H1 (cell line): ENCODE data around the gene APMAP. TPM values are rescaled to one million over a fixed set of nuclear protein-coding genes. Genes with fewer than 3 reads are reported as not detected.

Source experiments
- CTCF ChIA-PET: fragments of 300-600 bp; sonication (Branson Sonifier 250); formaldehyde crosslinking; loops from one replicate; lab custom pipeline; 2021; ENCODE audit not compliant: partially characterized antibody; lab: Charles Lee
- POLR2A ChIA-PET: fragments of 300-600 bp; sonication (Branson Sonifier 250); formaldehyde crosslinking; loops from one replicate; lab custom pipeline; 2021; ENCODE audit warnings: inconsistent platforms; ENCODE audit not compliant: partially characterized antibody; lab: Charles Lee
- DNase-seq, 2 experiments: peaks; one replicate each; pipeline versions ENCODE4 v3.0.0 to v3.0.0-alpha.2; 2010 to 2022; ENCODE audit warnings: low spot score in 2 of 2, low read depth in 1 of 2, mixed read lengths in 1 of 2
- FAIRE-seq: peaks from 2 replicates; lab custom pipeline; 2011; peaks lifted over from hg19 to GRCh38; lab: Jason Lieb, UNC
- H2AFZ ChIP-seq: 2 replicates; pipeline ENCODE4 v1.8.1; 2012; ENCODE audit warnings: low read length, inconsistent platforms
- H2AK5ac ChIP-seq: 2 replicates; pipeline ENCODE4 v1.6.1; 2013; ENCODE audit warnings: low read depth, low read length
- H2BK120ac ChIP-seq: replicated peaks from 2 replicates; pipeline ENCODE3; 2013; ENCODE audit warnings: low read depth, low read length, inconsistent platforms
- H2BK12ac ChIP-seq: 2 replicates; pipeline ENCODE4 v1.6.1; 2013; ENCODE audit warnings: low read depth, low read length
- H2BK15ac ChIP-seq: 2 replicates; pipeline ENCODE4 v1.6.1; 2013; ENCODE audit warnings: low read length
- H2BK20ac ChIP-seq: 2 replicates; pipeline ENCODE4 v1.6.1; 2013; ENCODE audit warnings: low read length
- H2BK5ac ChIP-seq: 2 replicates; pipeline ENCODE4 v1.6.1; 2013; ENCODE audit warnings: low read depth, low read length
- H3K14ac ChIP-seq: 2 replicates; pipeline ENCODE4 v1.6.1; 2013; ENCODE audit warnings: inconsistent platforms; ENCODE audit not compliant: insufficient read length
- H3K18ac ChIP-seq: 2 replicates; pipeline ENCODE4 v1.6.1; 2013; ENCODE audit warnings: low read length; ENCODE audit errors: extremely low read depth
- H3K23ac ChIP-seq: 2 replicates; pipeline ENCODE4 v1.6.1; 2013; ENCODE audit warnings: inconsistent platforms; ENCODE audit not compliant: insufficient read length
- H3K23me2 ChIP-seq: 2 replicates; pipeline ENCODE4 v1.6.1; 2013; ENCODE audit warnings: low read depth, low read length
- H3K27ac ChIP-seq: 2 replicates; pipeline ENCODE4 v1.6.1; 2011; ENCODE audit warnings: low read depth, low read length, inconsistent platforms
- H3K27me3 ChIP-seq, 4 experiments: replicated peaks in 1 of 4; 1 replicate in 1 of 4; 2 replicates in 3 of 4; pipeline versions ENCODE4 v1.6.1 to v1.8.1; 2011 to 2013; ENCODE audit warnings: low read length in 3 of 4, mild to moderate bottlenecking in 3 of 4, inconsistent platforms in 2 of 4, mixed read lengths in 2 of 4, moderate library complexity in 1 of 4; ENCODE audit not compliant: control insufficient read depth in 3 of 4, insufficient read depth in 3 of 4; ENCODE audit errors: extremely low read depth in 1 of 4
- H3K36me3 ChIP-seq, 4 experiments: 2 replicates each; pipeline versions ENCODE4 v1.6.1 to v1.8.1; 2011 to 2013; ENCODE audit warnings: mild to moderate bottlenecking in 4 of 4, low read length in 3 of 4, moderate library complexity in 2 of 4, control low read depth in 1 of 4, inconsistent platforms in 1 of 4; ENCODE audit not compliant: insufficient read depth in 4 of 4, control insufficient read depth in 2 of 4
- H3K4ac ChIP-seq: replicated peaks from 2 replicates; pipeline ENCODE3; 2013; ENCODE audit warnings: low read length, low read depth, mixed read lengths, inconsistent platforms; ENCODE audit not compliant: insufficient read length
- H3K4me1 ChIP-seq, 4 experiments: replicated peaks in 1 of 4; 1 replicate in 1 of 4; 2 replicates in 3 of 4; pipeline versions ENCODE4 v1.6.1 to v1.8.1; 2011 to 2013; ENCODE audit warnings: low read length in 3 of 4, inconsistent platforms in 2 of 4, mixed read lengths in 1 of 4; ENCODE audit not compliant: insufficient read depth in 4 of 4, control insufficient read depth in 3 of 4
- H3K4me2 ChIP-seq, 2 experiments: 2 replicates each; pipeline versions ENCODE4 v1.6.1 to v1.8.1; 2011 to 2013; ENCODE audit warnings: low read depth in 2 of 2, low read length in 2 of 2, control low read depth in 1 of 2, inconsistent platforms in 1 of 2, mild to moderate bottlenecking in 1 of 2; ENCODE audit not compliant: insufficient read depth in 1 of 2
- H3K4me3 ChIP-seq, 4 experiments: fragments of 200-600, 300-600 bp in 1 of 4; sonication (generic), shearing (Covaris generic), sonication (Bioruptor Twin) in 1 of 4; 2 replicates each; pipeline versions ENCODE4 v1.5.1 to v1.8.1; 2011 to 2016; ENCODE audit warnings: low read length in 4 of 4, low read depth in 3 of 4, control low read depth in 2 of 4, inconsistent platforms in 2 of 4, mild to moderate bottlenecking in 2 of 4, mixed read lengths in 1 of 4, moderate library complexity in 1 of 4; ENCODE audit not compliant: insufficient read depth in 2 of 4; ENCODE audit errors: extremely low read depth in 1 of 4
- H3K56ac ChIP-seq: replicated peaks from 2 replicates; pipeline ENCODE3; 2013; ENCODE audit warnings: low read depth, mild to moderate bottlenecking, mixed read lengths, low read length, inconsistent platforms; ENCODE audit not compliant: insufficient read length
- H3K79me1 ChIP-seq: 2 replicates; pipeline ENCODE4 v1.6.1; 2013; ENCODE audit warnings: low read depth, low read length, control low read depth
- H3K79me2 ChIP-seq, 2 experiments: 2 replicates each; pipeline versions ENCODE4 v1.6.1 to v1.8.1; 2012 to 2013; ENCODE audit warnings: low read length in 2 of 2, mild to moderate bottlenecking in 2 of 2, inconsistent platforms in 1 of 2; ENCODE audit not compliant: insufficient read depth in 2 of 2, control insufficient read depth in 1 of 2
- H3K9ac ChIP-seq, 4 experiments: replicated peaks in 1 of 4; 1 replicate in 1 of 4; 2 replicates in 3 of 4; pipeline versions ENCODE4 v1.6.1 to v1.8.1; 2011 to 2013; ENCODE audit warnings: low read depth in 3 of 4, low read length in 3 of 4, control low read depth in 2 of 4, mild to moderate bottlenecking in 2 of 4, moderate library complexity in 2 of 4, inconsistent platforms in 1 of 4; ENCODE audit errors: extremely low read depth in 1 of 4
- H3K9me3 ChIP-seq, 2 experiments: 2 replicates each; pipeline versions ENCODE4 v1.6.1 to v1.8.1; 2012 to 2013; ENCODE audit warnings: mild to moderate bottlenecking in 2 of 2, moderate library complexity in 2 of 2, control low read depth in 1 of 2, inconsistent platforms in 1 of 2, low read depth in 1 of 2, low read length in 1 of 2, mixed read lengths in 1 of 2; ENCODE audit not compliant: insufficient read depth in 2 of 2
- H4K20me1 ChIP-seq, 2 experiments: replicated peaks in 1 of 2; 2 replicates each; pipeline versions ENCODE3 to v1.8.1; 2011 to 2013; ENCODE audit warnings: inconsistent platforms in 2 of 2, low read length in 2 of 2, mild to moderate bottlenecking in 1 of 2; ENCODE audit not compliant: insufficient read depth in 2 of 2, control insufficient read depth in 1 of 2
- H4K5ac ChIP-seq: 2 replicates; pipeline ENCODE4 v1.6.1; 2013; ENCODE audit warnings: low read length, low read depth, mixed read lengths, inconsistent platforms; ENCODE audit not compliant: insufficient read length
- H4K8ac ChIP-seq: 2 replicates; pipeline ENCODE4 v1.8.0; 2013; ENCODE audit warnings: mild to moderate bottlenecking, moderate library complexity, low read length, inconsistent platforms; ENCODE audit not compliant: insufficient read depth; ENCODE audit errors: extremely low read depth
- H4K91ac ChIP-seq: replicated peaks from 2 replicates; pipeline ENCODE3; 2013; ENCODE audit warnings: low read length, mixed read lengths, inconsistent platforms; ENCODE audit not compliant: insufficient read length
- CBX8 ChIP-seq: fragments of 300-800, 300-1000 bp; sonication (generic); IDR thresholded peaks from 2 replicates; pipeline ENCODE4 v1.7.1; 2016; ENCODE audit warnings: low read depth, low read length, borderline replicate concordance
- PHF8 ChIP-seq: fragments of 200-600 bp; sonication (generic); conservative IDR thresholded peaks from 2 replicates; pipeline ENCODE4 v1.7.1; 2012; ENCODE audit warnings: low read depth, mild to moderate bottlenecking, inconsistent platforms, low read length, moderate library complexity
- WGBS, 2 experiments: shearing (Covaris generic) in 1 of 2; methylation state at CpG; one replicate each; pipeline versions ENCODE4 v1.1.6 to v1.1.7; 2013 to 2015; ENCODE audit warnings: low lambda C conversion rate in 2 of 2, mixed read lengths in 2 of 2, inconsistent platforms in 1 of 2, low coverage in 1 of 2, missing lambda C conversion rate in 1 of 2; ENCODE audit not compliant: insufficient replicate concordance in 2 of 2, insufficient coverage in 1 of 2, insufficient read length in 1 of 2; ENCODE audit errors: extremely low coverage in 1 of 2, missing lambda C conversion rate in 1 of 2; 5-methylcytosine and 5-hydroxymethylcytosine counted together
- polyA plus RNA-seq, 7 experiments: library from polyadenylated mRNA; depleted of rRNA in 3 of 7; stranded (reverse) in 5 of 7; unstranded in 2 of 7; fragments of >200 nt in 5 of 7; fragments of 200-250 nt in 2 of 7; gene quantifications; 1 replicate in 5 of 7; 2 replicates in 1 of 7; 4 replicates in 1 of 7; pipeline versions ENCODE4 v1.2.1 to v1.2.3, GENCODE V29; 2011 to 2013; ENCODE audit warnings: missing spikeins in 2 of 7, mixed read lengths in 2 of 7
- total RNA-seq: library from RNA; stranded (reverse); fragmentation: NEBNext Ultra II Directional; extraction: Animal tissue kit (Norgen Biotek cat#: 25700); gene quantifications from 2 replicates; pipeline ENCODE4 v1.2.1, GENCODE V29; 2021
- TF ChIP-seq, protein P1 (sequence below): IDR thresholded peaks from 2 replicates; pipeline ENCODE4 v1.6.1; 2011; ENCODE audit warnings: low read length, improper control_type of control experiment

Gene APMAP
- total and polyA plus RNA-seq, 2 of the 8 experiments (the other 6 are each of a cell fraction or from before 2014, with no cell fraction given) = 31.3 to 66.0 TPM

DNA sequence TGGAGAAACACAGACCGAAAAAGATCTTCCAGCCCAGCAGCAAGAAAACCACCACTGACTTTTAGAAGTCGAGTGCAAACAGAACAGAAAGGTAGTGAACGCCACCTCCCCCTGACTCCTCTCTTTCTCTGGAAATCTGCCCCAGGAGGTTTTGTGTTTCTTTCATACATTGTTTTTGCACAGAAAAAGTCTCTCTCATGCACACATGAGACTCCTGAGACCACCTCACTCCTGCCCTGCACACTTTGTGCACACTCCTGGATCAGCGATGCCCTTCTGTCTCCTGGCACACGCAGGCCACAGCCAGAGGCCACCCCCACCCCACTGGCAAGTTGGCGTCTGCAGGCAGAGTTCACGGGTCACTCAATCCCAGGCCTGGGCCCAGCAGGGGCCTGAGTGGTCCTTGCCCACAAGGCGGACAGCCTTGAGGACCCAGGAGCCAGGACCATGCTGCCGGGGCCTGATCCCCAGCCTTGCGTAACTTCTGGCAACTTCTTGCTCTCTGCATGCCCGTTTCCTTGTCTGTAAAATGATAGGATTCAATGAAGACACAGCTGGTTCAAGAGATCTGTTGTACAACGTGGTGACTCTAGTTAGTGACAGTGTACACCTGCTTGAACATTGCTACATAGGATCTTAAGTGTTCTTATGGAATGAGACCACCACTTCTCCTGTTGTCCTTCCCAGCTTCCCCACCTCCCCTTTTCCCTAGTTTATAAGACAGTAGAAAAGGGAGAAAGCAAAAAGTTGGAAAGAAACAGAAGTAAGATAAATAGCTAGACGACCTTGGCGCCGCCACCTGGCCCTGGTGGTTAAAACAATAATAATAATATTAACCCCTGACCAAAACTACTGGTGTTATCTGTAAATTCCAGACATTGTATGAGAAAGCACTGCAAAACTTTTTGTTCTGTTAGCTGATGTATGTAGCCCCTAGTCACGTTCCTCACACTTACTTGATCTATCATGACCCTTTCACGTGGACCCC is 73.7 kb downstream of the APMAP start:
- Histone ChIP-seq H2BK5ac (no peak overlapping the region), H2AFZ (no peak overlapping the region), H3K27ac (no peak overlapping the region), H3K79me1 (no peaks in the 10 kb centered on the region), H3K79me2 (no peaks in the 10 kb centered on the region), H4K5ac (peak overlapping the region; percentile 27), H3K4ac (no peak overlapping the region), H4K20me1 (no peaks in the 10 kb centered on the region), H2BK20ac (no peak overlapping the region), H3K18ac (no peak overlapping the region), H3K4me3 (no peak overlapping the region), H4K91ac (no peak overlapping the region), H2BK15ac (no peak overlapping the region), H3K4me1 (no peaks in the 10 kb centered on the region), H3K36me3 (no peaks in the 10 kb centered on the region), H2AK5ac (no peak overlapping the region), H2BK120ac (no peak overlapping the region), H3K4me2 (no peak overlapping the region), H2BK12ac (no peak overlapping the region), H3K14ac (no peak overlapping the region), H3K9ac (no peak overlapping the region), H3K23ac (no peak overlapping the region), H3K56ac (no peak overlapping the region), H3K9me3 (peaks cover 5 to 13% of the 10 kb centered on the region in 2 experiments), H3K27me3 (no peaks in the 10 kb centered on the region; a peak in 1 of 7 replicates), H3K23me2 (no peaks in the 10 kb centered on the region), H4K8ac (no peak overlapping the region; the same call in 1 of the 2 replicates)
- no peak for DNase-seq
- no peak for FAIRE-seq
- POLR2A ChIA-PET = interaction anchor here (0.6 kb wide), 1 partner anchor 448 kb away, joined by 3 read pairs; no protein-coding TSS in a partner anchor
- WGBS, 2 experiments = 81% methylated on average over 16 of the region's 17 CpGs; no CpG with 5 or more reads in 1 of the 2 experiments
- CTCF ChIA-PET = interaction anchor here (0.7 to 7.1 kb wide), 19 partner anchors 12 to 981 kb away, joined by 3 to 64 read pairs (median 3); no protein-coding TSS in a partner anchor
- TF ChIP-seq, protein P1, sequence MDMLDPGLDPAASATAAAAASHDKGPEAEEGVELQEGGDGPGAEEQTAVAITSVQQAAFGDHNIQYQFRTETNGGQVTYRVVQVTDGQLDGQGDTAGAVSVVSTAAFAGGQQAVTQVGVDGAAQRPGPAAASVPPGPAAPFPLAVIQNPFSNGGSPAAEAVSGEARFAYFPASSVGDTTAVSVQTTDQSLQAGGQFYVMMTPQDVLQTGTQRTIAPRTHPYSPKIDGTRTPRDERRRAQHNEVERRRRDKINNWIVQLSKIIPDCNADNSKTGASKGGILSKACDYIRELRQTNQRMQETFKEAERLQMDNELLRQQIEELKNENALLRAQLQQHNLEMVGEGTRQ = no peak
- TF ChIP-seq CBX8 (no peak), PHF8 (no peak)
